Measurements from ENCODE around the gene UNC5B.

UNC5B gene

DNA sequence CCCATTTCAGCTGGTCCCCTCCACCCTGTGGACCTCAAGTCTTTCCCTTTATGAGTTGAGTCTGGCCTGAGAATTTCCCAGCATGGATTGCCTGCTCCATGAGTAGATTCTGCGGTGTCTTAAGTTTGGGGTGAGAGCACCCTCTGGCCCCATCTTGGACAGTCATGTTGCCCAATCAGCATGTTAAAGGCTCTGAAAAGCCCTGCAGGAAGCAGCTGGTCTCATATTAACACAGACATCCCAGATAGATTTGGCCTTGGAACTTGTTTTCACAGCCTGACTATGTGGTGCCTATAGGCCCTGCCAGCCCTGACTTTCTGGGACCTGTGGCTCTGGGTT lies 91.2 kb downstream of the UNC5B start:
- DNase-seq = no peak

DNA sequence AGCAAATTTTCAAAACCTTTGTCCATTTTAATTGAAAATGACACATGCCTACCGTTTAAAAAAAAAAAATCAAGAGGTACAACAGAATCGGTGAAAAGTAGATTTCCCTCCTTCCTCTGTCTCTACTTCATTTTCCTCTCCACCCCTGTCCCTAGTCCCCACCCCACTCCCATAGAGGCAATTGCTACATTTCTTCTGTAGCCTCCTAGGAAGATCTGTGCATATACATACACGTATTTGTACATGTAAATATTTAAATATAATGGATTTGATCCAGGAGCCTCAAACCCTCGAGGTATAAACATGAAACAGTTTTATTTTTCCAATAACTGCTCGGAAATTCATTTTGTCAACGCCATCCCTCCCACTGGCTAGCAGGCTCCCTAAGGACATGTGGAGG lies 92.5 kb downstream of the UNC5B start:
- no peak for DNase-seq

DNA sequence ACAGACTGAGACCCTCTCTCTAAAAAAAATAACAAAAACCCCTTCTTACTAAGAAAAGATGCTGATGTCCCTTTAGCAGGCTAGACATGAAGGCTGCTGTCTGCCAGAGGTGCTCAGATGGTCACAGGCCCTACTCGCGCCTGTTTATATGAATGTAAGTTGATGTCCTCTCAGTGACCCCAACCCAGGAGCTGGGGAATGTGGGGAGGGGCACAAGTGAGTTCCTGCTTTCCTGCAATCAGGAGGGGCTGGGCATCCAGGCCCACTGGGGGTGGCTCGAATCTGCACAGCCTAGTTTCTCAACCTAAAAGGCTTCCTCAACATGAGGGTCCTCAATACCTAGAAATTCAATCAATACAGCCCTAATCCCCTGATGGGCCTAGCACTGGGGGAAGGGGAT lies 94.6 kb downstream of the UNC5B start:
- DNase-seq = no peak

DNA sequence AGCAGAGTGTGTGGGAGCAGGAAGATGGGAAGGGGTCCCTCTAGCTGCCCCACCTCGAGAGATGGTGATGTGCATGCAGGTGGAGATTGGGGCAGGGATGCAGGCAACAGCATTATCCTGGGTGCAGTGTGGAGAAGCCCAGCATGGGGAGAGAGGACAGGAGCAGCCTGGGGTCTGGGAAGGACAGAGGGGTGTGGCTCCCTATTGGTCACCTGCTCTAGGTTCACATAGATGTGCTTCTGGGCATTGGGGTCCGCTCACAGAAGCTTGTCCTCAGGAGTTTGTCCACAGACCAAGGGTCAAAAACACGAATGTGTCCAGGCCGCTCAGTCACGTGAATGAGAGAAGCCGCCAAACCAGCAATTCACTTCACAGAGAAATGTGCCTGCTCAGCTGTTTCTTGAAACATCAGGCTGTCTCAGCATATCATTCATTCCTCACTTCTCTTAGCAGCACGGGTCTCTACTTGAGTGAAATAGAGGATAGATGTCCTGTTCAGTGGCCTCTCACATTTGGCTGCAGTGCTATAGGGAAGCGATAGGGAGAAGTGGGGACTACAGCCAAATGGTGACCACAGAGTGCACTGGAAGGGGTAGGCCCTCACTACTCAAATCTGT lies 95.2 kb downstream of the UNC5B start:
- DNase-seq = no peak

DNA sequence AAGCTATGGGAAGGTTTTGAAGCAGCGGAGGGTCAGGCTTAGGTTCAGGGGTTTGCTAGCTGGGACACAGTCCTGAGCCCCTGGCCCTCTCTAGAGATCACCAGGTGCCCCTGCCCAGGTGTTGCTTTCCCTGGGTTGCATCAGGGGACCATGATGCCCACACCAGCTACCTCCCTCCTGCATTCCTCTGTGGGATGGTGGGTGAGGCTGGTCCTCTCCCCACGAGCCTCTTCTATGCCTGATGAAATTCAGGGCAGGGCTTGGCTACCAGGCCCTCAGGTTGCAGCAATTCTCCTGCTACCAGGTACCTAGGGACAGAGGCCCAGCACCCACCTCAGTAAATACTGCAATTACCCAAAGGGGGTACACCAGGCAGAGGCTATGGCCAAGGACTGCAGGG lies 95.9 kb downstream of the UNC5B start:
- DNase-seq = no peak

DNA sequence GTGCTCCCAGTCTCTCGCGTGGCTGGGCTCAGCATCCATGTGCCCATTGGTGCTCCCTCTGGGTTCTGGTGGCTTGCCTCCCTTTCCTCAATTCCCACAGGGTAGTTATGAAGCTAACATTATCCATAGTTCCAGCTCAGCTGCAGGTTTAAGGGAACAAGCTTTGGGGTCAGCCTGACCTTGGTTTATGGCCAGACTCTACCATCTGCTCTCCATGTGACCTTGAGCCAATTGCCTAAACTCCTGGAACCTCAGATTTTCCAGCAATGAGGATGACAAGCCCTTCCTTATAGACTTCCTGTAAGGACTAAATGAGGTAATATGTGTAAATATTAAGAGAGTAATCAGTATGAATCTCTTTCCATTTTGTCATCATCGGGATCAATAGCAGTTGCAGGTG lies 96.6 kb downstream of the UNC5B start:
- DNase-seq = no peak

DNA sequence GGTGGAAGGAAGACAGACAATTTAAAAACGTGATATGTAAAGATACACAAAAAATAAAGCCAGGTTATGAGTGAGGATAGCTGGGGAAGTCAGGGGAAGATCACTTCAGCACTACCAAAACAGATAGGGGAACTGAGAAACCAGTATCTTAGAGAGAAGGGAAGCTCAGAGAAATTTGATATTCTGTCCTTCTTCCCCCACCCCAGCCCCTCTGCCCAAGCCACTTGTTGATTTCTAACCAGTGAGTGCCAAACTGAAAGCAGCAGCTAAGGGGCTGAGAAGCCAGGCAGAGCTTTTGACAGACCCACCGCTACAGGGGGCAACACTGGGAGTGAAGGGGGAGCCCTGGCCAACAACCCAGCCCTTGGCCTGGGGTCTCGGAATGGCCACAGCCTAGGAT lies 97.5 kb downstream of the UNC5B start:
- no peak for DNase-seq

DNA sequence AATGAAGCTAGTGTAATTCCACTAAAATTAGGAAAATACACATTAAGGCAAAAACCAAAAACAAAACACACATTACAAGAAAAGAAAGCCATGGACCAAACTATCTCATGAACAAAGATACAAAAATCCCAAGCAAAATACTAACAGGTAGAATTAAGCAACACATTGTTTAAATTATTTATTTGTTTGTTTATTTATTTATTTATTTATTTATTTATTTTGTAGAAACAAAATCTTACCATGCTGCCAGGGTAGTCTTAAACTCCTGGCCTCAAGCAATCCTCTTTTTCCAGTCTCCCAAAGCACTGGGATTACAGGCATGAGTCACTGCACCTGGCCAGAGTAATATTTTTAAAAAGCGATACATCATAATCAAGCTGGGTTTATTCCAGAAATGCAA lies 99.8 kb downstream of the UNC5B start:
- no peak for DNase-seq

DNA sequence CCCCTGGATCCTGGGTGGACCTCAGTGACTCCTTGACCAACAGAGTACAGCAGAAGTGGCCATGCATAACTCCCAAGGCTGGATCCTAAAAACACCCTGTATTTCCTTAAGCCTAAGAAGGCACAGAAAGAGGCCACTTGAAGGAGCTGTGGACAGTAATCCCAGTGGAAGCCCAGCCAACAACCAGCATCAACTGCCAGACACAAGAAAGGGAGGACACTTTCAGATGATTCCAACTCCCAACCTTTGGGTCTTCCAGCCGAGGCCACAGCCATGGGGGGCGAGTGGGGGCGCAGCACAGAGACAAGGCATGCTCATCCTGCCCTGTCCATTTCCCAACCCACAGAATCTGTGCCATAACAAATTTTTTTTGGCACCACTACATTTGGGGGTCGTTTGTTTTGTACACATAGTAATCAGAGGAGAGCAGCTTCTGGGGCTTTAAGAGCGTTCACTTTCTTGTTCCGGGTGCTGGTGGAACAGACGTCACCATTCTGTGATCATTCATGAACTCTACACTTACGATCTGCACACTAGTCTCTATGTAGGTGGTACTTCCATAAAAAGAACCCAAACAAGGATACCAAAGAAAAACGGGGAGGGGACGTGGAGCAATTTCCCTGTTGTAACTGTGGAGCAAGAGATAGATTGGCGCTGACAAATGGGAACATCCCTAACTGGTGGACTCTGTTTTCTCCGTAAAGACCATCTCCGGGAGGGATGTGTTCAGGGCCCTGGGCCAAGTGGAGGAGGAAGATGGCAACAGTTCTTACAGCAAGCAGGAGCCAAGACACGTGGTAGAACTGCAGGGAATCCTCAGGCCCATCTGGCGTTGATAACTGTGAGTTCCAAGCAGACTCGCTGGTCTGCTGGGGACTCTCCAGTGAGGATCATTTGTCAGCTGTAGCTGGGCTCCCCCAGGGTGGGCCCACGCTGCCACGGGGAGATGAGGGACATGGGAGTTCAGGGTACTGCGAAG lies 100.7 kb downstream of the UNC5B start:
- no peak for DNase-seq

DNA sequence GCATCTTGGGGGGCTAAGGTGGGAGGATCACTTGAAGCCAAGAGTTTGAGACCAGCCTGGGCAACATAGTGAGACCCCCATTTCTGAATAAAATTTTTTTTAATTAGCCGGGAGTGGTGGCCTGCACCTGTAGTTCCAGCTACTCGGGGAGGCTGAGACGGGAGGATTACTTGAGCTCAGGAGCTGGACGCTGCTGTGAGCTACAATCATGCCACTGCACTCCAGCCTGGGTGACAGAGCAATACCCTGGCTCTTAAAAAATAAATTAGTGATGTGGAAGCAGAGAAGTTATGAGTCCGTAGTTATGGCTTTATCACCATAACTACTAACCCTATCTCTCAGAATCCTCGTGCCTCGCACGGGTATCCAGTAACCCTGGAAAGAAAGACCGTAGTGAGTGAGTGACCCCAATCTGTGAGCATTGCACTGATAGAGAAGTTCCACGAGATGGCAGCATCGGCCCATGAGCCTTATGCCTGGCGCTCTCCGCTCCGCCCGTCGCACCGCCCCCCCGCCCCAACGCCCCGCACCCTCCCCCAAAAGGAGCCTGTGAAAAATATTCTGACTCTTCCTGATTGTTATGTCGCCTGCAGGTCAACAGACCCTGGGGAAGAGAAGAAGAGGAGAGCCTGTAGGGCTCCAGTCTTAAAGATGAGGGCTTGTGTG lies 101.8 kb downstream of the UNC5B start:
- DNase-seq = peak; percentile 48

DNA sequence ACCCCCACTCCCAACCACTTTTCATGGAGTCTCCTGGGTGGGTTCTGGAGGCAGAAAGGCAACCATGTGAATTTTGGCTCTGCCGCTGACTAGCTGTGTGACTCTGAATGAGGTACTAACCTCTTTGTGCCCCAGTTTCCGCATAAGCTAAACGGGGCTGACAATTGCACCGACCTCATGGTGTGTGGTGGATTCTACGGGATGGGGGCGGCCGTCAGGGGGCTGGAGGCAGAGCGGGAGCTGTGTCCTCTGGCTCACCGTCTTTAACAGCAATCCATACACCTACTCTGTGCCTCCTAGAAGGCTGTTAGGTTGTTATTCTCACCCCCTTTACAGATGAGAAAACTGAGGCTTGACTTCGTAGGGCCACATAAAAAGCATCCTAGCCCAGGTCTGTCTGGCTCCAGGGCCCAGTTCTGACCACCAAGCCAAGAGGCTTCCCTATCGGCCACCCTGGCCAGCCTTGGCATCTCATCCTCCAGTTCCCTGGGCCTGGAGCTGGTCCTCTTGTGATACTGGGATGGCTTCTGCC lies 102.4 kb downstream of the UNC5B start:
- no peak for DNase-seq

DNA sequence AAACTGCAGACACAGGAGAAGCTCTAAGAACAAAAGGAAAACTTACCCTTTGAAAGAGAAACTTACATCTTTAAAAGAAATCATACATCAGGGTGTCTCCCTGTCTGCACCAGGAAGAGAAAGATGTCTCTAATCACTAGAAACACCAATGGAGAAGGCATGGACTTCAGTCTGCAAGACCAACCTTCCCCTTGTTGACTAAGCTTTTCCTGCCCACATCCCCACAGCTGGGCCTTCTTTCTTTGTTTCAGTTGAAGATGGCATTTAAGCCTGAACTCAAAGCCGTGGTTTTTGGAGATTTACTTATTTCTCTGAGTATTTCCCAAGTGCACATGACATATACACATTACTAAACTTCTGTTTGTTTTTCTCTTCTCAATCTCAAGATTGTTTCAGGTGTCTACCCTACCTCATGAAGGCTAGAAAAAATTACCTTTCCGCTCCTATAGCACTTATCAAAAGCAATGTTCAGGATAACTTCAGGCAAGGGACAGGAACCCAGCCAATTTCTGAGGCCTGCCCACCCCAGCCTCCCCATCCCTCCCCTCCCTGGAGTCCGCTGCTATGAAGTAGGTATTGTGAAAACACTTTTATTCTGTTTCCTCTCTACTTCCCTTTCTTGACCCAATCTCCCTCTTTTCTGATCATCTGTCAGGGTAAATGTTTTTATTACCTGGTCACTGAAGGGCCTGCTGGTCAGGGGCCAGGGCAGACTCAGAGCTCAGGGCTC lies 103.9 kb downstream of the UNC5B start:
- no peak for DNase-seq

DNA sequence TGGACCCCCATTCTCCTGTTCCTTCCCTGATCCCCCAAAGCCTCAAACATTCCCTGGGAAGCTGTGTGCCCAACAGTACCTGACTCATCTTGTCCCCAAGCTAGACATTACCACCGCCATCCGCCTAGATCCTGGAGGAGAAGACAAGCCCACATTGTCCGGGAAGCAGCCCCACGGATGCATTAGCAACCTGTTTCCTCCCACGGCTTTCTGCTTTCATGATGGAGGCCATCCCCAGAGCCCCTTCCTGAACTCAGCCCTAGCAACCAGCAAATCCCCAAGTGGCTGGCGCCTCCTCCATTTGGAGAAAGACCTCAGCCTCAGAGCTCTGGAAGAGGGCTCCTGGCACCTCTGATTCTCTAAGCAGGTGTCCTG lies 104.4 kb downstream of the UNC5B start:
- no peak for DNase-seq

DNA sequence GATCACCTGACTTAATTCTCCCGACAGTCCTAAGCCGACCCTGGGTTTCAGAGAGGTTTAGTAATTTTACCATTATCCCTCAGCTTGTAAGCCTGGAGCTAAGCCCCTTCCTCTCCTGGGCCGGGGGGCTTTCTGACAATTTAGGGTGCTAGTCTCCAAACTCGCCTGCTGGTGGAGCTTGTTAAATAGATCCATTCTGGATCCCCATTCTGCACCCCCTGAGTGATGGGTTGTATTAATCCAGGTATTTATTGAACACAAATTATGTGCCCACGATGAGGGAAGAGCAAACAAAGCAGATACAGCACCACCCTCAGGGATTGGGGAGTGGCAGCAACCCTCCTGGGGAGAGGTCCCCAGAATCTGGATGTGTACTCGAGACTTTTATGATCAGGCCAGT lies 105.4 kb downstream of the UNC5B start:
- no peak for DNase-seq

DNA sequence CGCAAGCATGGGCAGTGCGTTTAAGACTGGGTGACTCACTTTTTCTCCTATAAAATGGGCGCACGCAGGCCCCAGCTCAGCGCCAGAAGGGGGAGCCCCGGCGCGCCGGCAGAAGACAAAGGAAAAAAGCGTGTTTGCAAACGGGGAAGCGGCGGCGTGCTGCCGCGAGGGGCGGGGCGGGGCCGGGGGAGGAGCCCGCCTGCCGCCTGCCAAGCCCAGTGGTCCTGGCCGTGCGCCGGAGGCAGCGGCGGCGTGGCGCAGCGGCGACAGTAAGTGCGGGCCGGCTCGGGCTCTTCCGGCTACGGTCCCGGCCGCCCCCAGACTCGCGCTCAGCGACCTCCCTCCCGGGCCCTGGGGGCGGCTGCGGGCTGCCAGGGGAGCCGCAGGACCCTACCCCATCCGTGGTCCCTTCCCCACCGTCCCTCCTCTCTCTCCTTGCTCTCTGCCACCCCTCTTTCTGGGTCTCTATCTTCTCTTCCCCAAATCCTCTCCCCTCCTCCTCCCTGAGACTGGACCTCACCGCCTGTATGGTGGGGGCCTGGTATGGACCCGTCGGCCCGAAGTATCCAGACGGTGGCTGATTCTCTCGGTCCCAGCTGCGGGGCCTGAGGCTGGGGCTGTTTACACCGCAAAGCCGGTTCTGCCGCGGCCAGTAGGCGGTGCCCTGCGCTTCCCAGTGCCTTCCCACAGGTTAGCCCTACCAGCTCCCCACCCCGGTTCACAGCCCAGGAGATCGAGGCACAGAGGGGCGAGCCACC lies 106.9 kb downstream of the UNC5B start, which contains the start of gene SLC29A3:
SLC29A3 (plus strand) TSS at position 218 of the 758 bp plus-strand sequence; CDS start at position 269, 51 bp downstream.
- DNase-seq = peak; percentile 83

DNA sequence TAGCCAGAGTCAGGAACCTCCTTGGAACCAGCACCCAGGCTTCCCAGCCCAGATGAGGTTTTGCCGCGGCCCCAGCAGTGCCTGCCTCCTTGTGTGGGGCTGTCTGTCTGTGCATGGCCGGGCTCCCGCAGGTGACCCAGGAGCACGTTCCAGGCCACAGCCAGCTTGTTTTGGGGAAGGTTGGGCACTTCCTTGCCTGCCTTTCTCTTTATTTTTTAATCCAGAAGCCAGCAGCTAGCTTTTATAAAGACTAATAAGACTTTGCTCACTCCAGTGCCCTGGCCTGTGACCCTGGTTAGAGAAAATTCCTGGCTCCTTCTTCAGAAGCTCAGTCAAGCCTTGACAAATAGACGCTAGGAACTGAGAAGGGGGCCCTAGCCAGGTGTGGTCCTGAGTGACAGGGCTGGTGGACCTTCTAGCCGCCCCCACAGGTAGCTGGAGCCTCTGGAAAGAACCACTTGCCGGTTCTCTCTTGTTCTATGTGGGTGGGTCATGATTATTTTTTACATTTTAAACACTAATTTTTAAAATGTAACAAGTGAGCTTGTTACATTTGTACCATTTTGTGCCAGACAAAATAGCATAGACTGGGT lies 107.5 kb downstream of the UNC5B start:
- no peak for DNase-seq

DNA sequence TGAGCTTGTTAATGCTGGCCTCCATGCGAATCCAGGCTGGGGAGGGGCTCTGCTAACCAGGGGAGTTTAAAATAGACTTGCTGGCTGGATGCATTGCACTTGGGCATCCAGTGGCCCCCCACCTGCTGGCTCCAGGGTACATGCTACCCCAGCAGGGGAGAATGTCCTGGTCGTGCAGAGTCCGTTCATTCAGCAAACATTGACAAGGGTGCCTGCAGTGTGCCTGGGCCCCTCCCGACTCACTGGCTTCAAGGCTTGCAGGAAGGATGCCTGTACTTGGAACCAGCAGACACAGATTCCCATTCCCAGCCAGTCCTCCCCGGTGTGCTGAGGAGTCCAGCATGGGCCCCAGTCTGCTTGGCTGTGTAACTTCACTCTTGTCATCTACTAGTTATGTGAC lies 108.2 kb downstream of the UNC5B start:
- no peak for DNase-seq

DNA sequence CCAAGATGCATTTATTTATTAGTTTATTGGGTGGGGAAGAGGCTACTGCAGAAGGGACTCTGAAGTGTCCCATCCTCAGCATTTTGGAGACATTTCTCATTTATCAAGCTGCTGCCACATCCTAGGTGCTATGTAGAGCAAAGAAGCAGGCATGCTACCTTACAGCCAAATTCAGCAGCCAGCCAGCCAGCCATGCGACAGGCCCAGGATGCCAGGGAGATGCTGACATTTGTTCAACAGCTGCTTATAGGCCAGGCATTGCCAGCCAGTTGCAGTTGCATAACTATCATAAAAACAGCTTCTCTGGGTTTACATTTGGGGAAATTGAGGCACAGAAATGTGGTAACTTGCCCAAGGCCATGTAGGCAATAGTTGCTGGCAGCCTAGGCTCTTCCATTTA lies 109.0 kb downstream of the UNC5B start:
- no peak for DNase-seq

DNA sequence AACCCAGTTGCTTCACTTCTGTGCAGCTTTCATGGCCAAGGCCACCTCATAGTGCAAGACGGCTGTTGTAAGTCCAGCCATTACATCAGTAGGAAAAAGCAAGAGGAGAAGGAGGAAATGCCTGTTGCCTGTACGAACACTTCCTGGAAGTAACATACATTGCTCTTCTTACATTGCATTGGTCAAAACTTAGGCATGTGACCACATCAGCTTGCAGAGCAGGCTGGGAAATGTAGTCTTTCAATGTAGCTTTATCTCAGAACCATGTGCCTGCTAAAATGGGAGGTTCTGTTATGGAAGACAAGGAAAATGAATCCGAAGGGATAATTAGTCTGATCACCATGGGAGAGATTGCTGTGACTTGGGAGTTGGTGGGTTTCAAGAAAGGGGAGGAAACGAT lies 111.0 kb downstream of the UNC5B start:
- DNase-seq = no peak

DNA sequence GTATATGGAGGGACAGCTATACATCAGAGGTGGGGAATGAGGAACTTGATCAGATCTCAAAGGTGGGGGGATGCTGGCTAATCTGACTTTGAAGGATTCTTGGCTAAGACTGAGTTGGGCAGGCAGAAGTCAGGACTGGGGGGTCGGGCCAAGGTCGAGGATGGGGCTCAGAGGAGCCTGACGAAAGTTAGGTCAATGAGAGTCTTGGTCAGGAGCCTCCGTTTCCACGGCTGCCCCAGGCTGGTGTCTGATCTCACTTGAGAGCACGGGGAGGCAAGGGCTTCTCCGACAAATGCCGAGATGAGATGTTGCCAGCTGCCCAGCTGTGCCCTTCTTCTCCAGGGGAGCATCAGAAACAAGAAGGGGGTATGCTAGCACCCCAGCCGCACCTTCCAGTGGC lies 112.4 kb downstream of the UNC5B start:
- DNase-seq = no peak

DNA sequence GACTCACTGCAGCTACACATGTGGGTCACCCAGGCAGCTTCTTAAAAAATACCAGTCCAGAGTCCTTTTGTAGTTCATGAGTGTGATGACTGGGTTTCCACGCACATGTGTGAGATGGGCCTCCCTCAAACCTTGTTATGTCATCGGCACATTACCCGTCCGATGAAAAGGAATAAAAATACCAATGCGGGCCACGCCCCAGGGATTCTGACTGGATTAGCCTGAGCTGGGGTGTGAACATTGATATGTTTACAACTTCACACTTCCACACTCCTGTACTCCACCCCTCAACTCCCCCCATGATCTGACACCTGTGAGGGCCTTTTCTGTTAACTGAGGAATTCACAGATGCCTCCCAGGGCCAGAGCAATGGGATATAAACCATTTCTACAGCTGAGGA lies 112.9 kb downstream of the UNC5B start:
- no peak for DNase-seq

DNA sequence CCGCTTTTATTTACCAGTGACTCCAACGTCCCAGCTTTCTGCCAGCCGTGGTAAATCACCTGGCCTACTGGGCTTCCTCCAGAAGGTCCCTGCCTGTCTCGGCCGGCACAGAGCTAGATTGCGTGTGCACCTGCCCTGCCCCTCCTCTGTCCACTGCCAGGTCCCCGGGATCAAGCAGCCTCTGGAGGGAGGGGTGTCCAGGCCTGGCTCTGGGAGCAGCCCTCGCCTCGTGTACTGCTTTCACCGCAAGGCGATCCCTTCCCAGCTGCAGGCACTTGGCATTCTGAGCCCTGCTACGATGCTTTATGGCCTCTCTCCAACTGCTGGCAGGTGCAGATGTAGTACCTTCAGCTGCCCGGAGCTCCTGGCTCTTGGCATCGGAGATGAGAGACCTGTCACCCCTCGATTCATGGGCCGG lies 114.1 kb downstream of the UNC5B start:
- no peak for DNase-seq
